ENCODE measurements around the gene PKMYT1. TPM values are rescaled to one million over a fixed set of nuclear protein-coding genes. Genes with fewer than 3 reads are reported as not detected.

The PKMYT1 gene
- total and polyA plus RNA-seq, 2 of the 4 experiments (the other 2 are of a cell fraction) = 1.8 to 14.9 TPM

DNA sequence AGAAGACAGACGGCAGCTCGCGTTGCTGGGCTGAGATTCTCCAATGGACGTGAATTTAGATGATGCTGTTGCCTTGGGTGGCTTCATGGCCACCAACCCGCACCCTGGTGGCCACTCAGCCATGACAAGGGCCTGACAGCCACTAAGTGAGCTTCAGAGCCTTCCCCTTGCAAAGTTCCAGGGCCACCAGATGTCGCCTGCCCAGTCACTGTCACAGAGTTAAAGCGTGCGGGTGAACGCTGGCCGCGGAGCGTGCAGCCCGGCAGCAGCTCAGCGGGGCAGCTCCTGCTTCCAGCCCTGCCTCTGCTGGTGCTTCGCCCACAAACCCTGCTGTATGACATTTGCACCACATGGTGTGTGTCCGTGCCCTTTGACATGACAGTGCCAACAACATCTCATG, 29.5 kb downstream of the PKMYT1 start:
- 0 out of 2 replicates have a peak, but pooled peaks cover 8% of the 10 kb centered on the region for H4K20me1 ChIP-seq (ENCODE audit: insufficient read depth, low read length)
- no peaks in the 10 kb centered on the region for H3K9me3 ChIP-seq (ENCODE audit: control insufficient read depth, insufficient read depth, low read length)
- no TSS peak for BruUV-seq (replicated peaks)
- H2BK5ac ChIP-seq (ENCODE audit: low read depth, low read length, poor library complexity, severe bottlenecking) = no peak overlapping the region
- H2AFZ ChIP-seq (replicated peaks; ENCODE audit: low read length, poor library complexity) = no peak overlapping the region
- no peak overlapping the region for H4K91ac ChIP-seq (ENCODE audit: insufficient read depth, low read depth, low read length)
- H2BK15ac ChIP-seq (ENCODE audit: low read depth, low read length) = no peak overlapping the region
- H2BK20ac ChIP-seq (ENCODE audit: low read depth, low read length) = no peak overlapping the region
- ChIA-PET CTCF (no interaction called here), POLR2A (ENCODE audit: unreplicated experiment) (no interaction called here)
- no peak overlapping the region for H4K5ac ChIP-seq (ENCODE audit: low read depth, low read length)
- no peak overlapping the region for H3K4me2 ChIP-seq (ENCODE audit: low read depth, low read length)
- H3K79me1 ChIP-seq (ENCODE audit: low read depth in 1 of 2, low read length in 2 of 2) = no peaks in the 10 kb centered on the region
- H3K23ac ChIP-seq (ENCODE audit: low read depth, low read length) = no peak overlapping the region
- no peak for ATAC-seq (ENCODE audit: low read depth)
- TF ChIP-seq RCOR1 (IDR thresholded peaks at IDR 0.05; ENCODE audit: insufficient replicate concordance, low read length) (no peak), POLR2A (IDR thresholded peaks at IDR 0.05; ENCODE audit: low read depth, low read length) (no peak), CHD1 (IDR thresholded peaks at IDR 0.05; ENCODE audit: low read depth, low read length) (no peak), BHLHE40 (IDR thresholded peaks at IDR 0.05; ENCODE audit: low read depth, low read length) (no peak), RFX5 (IDR thresholded peaks at IDR 0.05; ENCODE audit: low read depth, low read length) (no peak), MAFK (IDR thresholded peaks at IDR 0.05; ENCODE audit: low read depth, low read length) (no peak), CEBPB (IDR thresholded peaks at IDR 0.05; ENCODE audit: low read depth, low read length) (no peak), SMC3 (IDR thresholded peaks at IDR 0.05; ENCODE audit: low read depth, low read length) (no peak), NFE2L2 (IDR thresholded peaks at IDR 0.05; ENCODE audit: low read depth, low read length) (no peak)
- TF ChIP-seq, protein P1, sequence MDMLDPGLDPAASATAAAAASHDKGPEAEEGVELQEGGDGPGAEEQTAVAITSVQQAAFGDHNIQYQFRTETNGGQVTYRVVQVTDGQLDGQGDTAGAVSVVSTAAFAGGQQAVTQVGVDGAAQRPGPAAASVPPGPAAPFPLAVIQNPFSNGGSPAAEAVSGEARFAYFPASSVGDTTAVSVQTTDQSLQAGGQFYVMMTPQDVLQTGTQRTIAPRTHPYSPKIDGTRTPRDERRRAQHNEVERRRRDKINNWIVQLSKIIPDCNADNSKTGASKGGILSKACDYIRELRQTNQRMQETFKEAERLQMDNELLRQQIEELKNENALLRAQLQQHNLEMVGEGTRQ (IDR thresholded peaks at IDR 0.05; ENCODE audit: low read depth, low read length) = no peak
- TF ChIP-seq, protein P2, sequence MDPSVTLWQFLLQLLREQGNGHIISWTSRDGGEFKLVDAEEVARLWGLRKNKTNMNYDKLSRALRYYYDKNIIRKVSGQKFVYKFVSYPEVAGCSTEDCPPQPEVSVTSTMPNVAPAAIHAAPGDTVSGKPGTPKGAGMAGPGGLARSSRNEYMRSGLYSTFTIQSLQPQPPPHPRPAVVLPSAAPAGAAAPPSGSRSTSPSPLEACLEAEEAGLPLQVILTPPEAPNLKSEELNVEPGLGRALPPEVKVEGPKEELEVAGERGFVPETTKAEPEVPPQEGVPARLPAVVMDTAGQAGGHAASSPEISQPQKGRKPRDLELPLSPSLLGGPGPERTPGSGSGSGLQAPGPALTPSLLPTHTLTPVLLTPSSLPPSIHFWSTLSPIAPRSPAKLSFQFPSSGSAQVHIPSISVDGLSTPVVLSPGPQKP (IDR thresholded peaks at IDR 0.05; ENCODE audit: borderline replicate concordance, low read depth, low read length) = no peak
- 85% methylated on average over 5 of the region's 16 CpGs; no CpG with 5 or more reads in 1 of the 2 experiments for WGBS, 2 experiments (ENCODE audit: extremely low coverage in 2 of 2, insufficient read length in 1 of 2)
- DNase-seq = no peak
- H2BK120ac ChIP-seq (ENCODE audit: low read depth, low read length) = no peak overlapping the region
- H3K14ac ChIP-seq (replicated peaks; ENCODE audit: low read depth, low read length) = no peak overlapping the region
- dilution Hi-C loops (cut with HindIII; ENCODE audit: low sequenced_read_pairs, unreplicated experiment) (no loop called here), in situ Hi-C loops (cut with MboI; ENCODE audit: low sequenced_read_pairs) (no loop called here), intact Hi-C loops (cut with micrococcal nuclease) (no loop called here)
- H2AK5ac ChIP-seq (ENCODE audit: low read depth, low read length) = no peak overlapping the region
- H3K56ac ChIP-seq (ENCODE audit: extremely low read depth, insufficient read depth, low read length) = no peak overlapping the region
- H3K27ac ChIP-seq (ENCODE audit: insufficient read depth, low read length) = no peak overlapping the region
- 0 out of 2 replicates have a peak, but pooled peaks cover 3% of the 10 kb centered on the region for H3K9me1 ChIP-seq (ENCODE audit: insufficient read depth, low read length)
- H3K27me3 ChIP-seq (ENCODE audit: control insufficient read depth, insufficient read depth, low read length) = peaks cover 26% of the 10 kb centered on the region
- H2AK9ac ChIP-seq (replicated peaks; ENCODE audit: low read depth, low read length, poor library complexity) = no peak overlapping the region
- H3K36me3 ChIP-seq (ENCODE audit: control insufficient read depth, insufficient read depth, low read length) = peaks cover 21% of the 10 kb centered on the region
- H3K4me3 ChIP-seq (ENCODE audit: insufficient read depth, low read depth, low read length) = no peak overlapping the region
- H3K9ac ChIP-seq (ENCODE audit: low read depth, low read length) = no peak overlapping the region
- H3K4ac ChIP-seq (ENCODE audit: low read depth, low read length) = no peak overlapping the region
- H3K18ac ChIP-seq (ENCODE audit: low read depth, low read length) = no peak overlapping the region
- no peak overlapping the region for H4K8ac ChIP-seq (ENCODE audit: low read depth in 2 of 2, low read length in 2 of 2)
- H3K4me1 ChIP-seq (ENCODE audit: control insufficient read depth, insufficient read depth, low read length) = no peaks in the 10 kb centered on the region
